GDM1 (cell line): ENCODE results near the gene NAMPT.
"Not testable (repeated sequence)": the region's sequence is repeated elsewhere in the genome, so short reads cannot be mapped to it uniquely, and the experiment has no call there.

Experiments
- DNase-seq: peaks from one replicate; lab custom pipeline; 2025; lab: John Stamatoyannopoulos, UW

The NAMPT gene

GRCh38 chr7:106231856-106232490 lies 52.8 kb downstream of the NAMPT start:
- no peak for DNase-seq

- DNase-seq, result no peak
These were observed 58.9 kb downstream of the NAMPT start for GRCh38 chr7:106225856-106226255.

GRCh38 chr7:106224797-106225196 lies 60.0 kb downstream of the NAMPT start:
- no peak for DNase-seq

- no peak for DNase-seq
These were observed 61.6 kb downstream of the NAMPT start for GRCh38 chr7:106223156-106223555.

GRCh38 chr7:106222545-106222944 lies 62.2 kb downstream of the NAMPT start:
- DNase-seq, result no peak

GRCh38 chr7:106220307-106220706 lies 64.5 kb downstream of the NAMPT start:
- DNase-seq, result no peak

GRCh38 chr7:106219170-106219569 lies 65.6 kb downstream of the NAMPT start:
- no peak for DNase-seq

GRCh38 chr7:106218546-106218945 lies 66.2 kb downstream of the NAMPT start:
- DNase-seq, result no peak

- DNase-seq, result no peak
These were observed 67.8 kb downstream of the NAMPT start for GRCh38 chr7:106216923-106217542.

- DNase-seq, result no peak
These were observed 68.3 kb downstream of the NAMPT start for GRCh38 chr7:106216517-106216922.

GRCh38 chr7:106215868-106216516 lies 68.8 kb downstream of the NAMPT start:
- no peak for DNase-seq

GRCh38 chr7:106208944-106209343 lies 75.8 kb downstream of the NAMPT start:
- not testable (repeated sequence) for DNase-seq

GRCh38 chr7:106206826-106207541 lies 77.8 kb downstream of the NAMPT start:
- DNase-seq, result no peak

GRCh38 chr7:106205621-106206222 lies 79.1 kb downstream of the NAMPT start:
- DNase-seq, result no peak

GRCh38 chr7:106203473-106203872 lies 81.3 kb downstream of the NAMPT start:
- no peak for DNase-seq

GRCh38 chr7:106201164-106201563 lies 83.6 kb downstream of the NAMPT start:
- DNase-seq, result no peak

GRCh38 chr7:106199813-106200364 lies 84.9 kb downstream of the NAMPT start:
- no peak for DNase-seq

GRCh38 chr7:106199024-106199423 lies 85.8 kb downstream of the NAMPT start:
- no peak for DNase-seq
